HG03108 (cell line): ENCODE measurements around the gene PTPRT.
"Not testable (repeated sequence)": the region's sequence is repeated elsewhere in the genome, so short reads cannot be mapped to it uniquely, and the experiment has no call there.

Experiments used
- ATAC-seq: cut with Tn5 transposase; IDR thresholded peaks from one replicate; pipeline ENCODE4 v1.9.1; 2021; ENCODE audit warnings: moderate library complexity; ENCODE audit not compliant: unreplicated experiment

The PTPRT gene

GRCh38 chr20:43187476-43188233, 2.1 kb downstream of the PTPRT start:
- no peak for ATAC-seq

- no peak for ATAC-seq
These were observed 3.4 kb downstream of the PTPRT start for GRCh38 chr20:43186312-43186711.

DNA sequence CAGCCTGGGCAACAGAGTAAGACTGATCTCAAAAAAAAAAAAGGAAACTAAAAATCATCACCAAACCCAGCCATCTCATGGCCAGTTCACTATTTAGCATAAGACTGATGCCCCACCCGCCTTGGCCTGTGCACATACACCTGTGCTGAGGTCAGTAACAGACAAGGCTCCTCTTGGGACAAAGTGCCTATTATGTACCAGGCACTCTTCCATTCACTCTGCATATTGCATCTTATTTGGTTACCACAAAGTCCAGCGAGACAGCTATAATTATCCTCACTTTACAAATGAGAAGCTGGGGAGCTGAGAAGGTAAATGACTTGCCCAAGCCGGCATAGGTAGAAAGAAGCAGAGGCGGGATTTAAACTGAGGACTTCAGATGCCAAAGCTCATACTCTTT, 3.8 kb downstream of the PTPRT start:
- no peak for ATAC-seq

DNA sequence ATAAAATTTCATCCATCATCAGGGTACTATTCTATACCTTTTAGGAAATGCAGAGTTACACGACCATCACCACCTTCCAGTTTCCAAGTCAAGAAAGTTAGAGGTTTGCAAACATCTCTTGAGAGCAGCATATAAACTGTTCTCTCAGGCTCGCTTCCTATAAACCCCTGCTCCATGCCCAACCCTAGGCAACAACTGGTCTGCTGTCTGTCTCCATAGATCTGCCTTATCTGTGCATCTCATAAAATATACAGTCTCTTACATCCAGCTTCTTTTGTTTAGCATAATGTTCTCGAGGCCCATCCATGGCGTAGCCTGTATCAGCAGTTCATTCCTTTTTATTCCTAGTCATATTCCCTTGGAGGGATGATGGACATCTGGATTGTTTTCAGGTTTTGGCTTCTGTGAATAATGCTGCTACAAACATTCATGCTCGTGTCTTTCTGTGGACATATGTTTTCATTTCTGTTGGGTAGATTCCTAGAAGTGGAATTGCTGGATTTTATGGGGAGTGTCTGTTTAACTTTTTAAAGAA, 6.1 kb downstream of the PTPRT start:
- no peak for ATAC-seq

GRCh38 chr20:43178080-43178479, 11.6 kb downstream of the PTPRT start:
- no peak for ATAC-seq

DNA sequence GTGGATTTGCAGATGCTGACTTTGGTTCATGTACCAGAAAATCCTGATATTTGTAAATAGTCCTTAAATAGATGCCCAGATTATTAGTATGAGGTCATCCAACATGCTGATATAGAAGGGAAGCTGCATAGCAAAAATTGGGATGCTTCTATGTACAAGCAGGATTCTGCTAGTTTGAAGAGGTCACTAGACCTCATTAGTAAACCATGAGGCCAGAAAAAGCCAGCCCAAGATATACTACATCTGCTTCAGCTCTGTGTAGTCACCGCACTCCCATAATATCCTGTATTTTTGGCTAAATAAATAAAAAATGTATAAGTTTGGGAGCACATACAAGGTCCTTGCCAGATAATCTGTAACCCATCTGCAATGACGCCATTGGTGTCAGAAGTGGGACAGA, 13.0 kb downstream of the PTPRT start:
- no peak for ATAC-seq

DNA sequence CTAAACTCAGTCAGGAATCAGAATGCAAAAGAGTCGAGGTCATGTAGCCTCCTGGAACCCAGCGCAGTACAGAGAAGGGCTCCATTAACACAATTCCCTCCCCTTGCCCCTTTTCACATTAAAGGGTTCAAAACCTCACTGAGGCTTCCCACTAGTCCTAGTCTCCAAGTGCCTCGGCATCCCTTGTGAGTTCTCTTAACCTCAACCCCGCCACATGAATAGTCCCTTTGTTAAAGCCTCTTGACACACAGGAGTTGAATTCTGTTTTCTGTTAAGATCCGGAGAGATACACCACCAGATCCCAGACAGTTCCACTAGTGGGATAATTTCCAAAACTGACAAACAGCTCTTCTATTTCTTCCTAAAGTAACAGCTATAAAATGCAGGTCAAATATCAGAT, 17.8 kb downstream of the PTPRT start:
- ATAC-seq: no peak

DNA sequence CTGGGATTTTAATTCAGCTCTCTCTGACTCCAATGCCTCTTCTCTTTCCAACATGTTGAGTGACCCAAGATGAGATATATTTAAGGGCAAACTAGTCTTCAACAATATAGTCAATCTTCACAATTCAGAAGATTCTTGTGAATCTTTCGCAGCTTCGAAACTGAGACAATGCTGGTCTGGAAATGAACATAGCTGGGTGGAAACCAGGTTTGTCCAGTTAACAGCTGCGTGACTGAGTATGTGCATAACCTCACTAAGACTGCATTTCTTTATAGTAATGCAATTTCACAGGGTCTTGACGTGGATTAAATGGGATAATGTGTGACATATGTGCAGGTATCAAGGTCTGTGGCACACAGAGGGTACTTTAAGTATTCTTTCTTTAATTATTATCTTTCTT, 18.9 kb downstream of the PTPRT start:
- no peak for ATAC-seq

DNA sequence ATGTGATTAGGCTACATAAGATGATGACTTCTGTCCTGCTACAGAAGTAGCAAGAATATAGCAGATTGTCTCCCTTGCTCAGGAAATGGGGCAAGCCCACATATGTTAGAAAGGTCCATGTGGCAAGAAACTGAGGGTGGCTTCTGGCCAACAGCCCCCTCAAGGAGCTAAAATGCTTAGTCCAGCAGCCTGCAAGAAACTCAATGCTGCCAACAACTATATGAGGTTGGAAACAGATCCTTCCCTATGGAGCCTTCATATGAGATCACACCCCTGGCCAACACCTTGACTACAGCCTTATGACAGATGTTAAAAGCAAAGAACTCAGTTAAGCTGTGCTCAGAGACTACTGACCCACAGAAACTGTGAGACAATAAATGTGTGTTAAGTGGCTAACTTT, 22.1 kb downstream of the PTPRT start:
- no peak for ATAC-seq

GRCh38 chr20:43167021-43167420, 22.7 kb downstream of the PTPRT start:
- no peak for ATAC-seq

GRCh38 chr20:43165611-43166010, 24.1 kb downstream of the PTPRT start:
- no peak for ATAC-seq

DNA sequence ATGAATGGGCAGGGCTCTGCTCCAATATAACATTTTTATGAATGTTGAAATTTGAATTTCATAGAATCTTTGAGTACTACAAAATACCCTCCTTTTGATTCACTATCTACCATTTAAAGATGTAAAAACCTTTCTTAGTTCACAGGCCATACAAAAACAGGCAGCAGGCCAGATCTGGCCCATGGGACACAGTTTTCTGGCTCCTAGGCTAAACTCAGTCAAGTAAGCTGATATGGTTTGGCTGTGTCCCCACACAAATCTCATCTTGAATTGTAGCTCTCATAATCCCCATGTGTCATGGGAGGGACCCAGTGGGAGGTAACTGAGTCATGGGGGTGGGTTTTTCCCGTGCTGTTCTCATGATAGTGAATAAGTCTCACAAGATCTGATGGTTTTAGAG, 25.0 kb downstream of the PTPRT start:
- not testable (repeated sequence) for ATAC-seq

DNA sequence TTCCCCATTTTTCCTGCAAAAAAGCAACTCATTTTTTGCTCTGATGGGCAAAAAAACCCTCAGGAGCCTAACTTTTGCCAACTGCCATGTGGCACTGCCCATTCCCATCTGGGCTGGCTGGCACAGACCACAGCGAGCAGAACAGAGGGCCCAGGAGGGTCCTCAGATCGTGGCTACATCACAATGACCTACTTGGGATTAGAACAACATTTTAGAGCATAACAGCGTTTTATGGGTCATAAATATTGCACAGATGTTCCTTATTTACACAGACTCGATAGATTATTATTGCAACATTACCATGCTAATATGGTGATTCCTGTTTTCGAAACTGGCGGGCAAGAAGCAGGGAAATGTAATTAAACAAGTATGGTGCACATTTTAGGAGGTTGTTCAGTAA, 28.0 kb downstream of the PTPRT start:
- ATAC-seq: no peak

- no peak for ATAC-seq
These were observed 28.8 kb downstream of the PTPRT start for GRCh38 chr20:43160941-43161340.

GRCh38 chr20:43159994-43160393, 29.7 kb downstream of the PTPRT start:
- ATAC-seq: no peak

DNA sequence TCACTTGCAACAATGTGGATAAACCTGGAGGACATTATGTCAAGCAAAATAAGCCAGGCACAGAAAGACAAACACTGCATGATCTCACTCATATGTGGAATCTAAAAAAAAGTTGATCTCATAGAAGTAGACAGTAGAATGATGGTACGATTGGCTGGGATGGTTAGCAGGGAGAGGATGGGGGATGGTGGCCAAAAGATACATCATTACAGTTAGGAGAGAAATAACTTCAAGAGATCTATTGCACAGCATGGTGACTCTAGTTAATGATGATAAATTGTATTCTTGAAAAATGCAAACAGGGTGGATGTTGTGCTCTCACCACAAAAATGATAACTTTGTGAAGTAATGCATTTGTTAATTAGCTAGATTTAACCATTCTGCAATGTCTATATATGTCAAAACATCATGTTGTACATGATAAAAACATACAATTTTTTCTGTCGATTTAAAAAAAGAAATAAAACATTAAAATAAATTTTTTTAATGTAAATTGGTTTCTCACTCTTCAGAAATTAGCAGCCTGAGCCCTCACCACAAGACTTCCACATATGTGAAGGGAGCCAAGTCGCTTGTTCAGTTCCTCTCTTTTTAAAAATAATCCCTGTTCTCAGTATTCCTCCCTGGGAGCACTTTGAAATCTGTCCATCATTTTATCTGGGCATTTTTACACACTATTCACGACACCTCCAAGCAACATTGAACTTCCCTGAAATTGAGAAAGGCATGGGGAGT, 34.2 kb downstream of the PTPRT start:
- no peak for ATAC-seq

- no peak for ATAC-seq
These were observed 37.8 kb downstream of the PTPRT start for GRCh38 chr20:43151901-43152300.

- no peak for ATAC-seq
These were observed 38.5 kb downstream of the PTPRT start for GRCh38 chr20:43151256-43151655.

GRCh38 chr20:43140726-43141125, 49.0 kb downstream of the PTPRT start:
- no peak for ATAC-seq

- no peak for ATAC-seq
These were observed 51.5 kb downstream of the PTPRT start for GRCh38 chr20:43138061-43138770.

DNA sequence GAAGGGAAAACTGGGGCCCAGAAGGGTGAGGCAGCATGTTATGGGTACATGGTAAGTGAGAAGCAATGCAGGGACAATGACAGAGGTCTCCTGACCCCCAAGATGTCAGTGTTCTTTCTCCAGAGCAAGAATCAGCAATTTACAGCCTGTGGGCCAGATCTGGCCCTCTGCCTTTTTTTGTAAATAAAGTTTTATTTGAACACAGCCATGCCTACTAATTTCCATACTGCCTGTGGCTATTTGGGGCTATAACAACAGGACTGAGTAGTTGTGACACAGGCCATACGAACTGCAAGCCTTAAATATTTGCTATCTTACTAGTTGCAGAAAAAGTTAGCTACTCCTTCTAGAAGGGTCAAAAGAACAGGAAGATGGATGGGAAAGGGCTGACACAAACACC, 52.5 kb downstream of the PTPRT start:
- no peak for ATAC-seq

GRCh38 chr20:43124241-43124640, 65.5 kb downstream of the PTPRT start:
- no peak for ATAC-seq
